Effector CD4-positive, alpha-beta T cell (primary cell): ENCODE results near the gene GPC5.

ENCODE experiments used
- DNase-seq: peaks from one replicate; pipeline ENCODE4 v3.0.0-alpha.2; 2020

The GPC5 gene

GRCh38 chr13:91467236-91467635 is 68.8 kb downstream of the GPC5 start:
- DNase-seq, result no peak

- no peak for DNase-seq
Measured at GRCh38 chr13:91468301-91468700, 69.9 kb downstream of the GPC5 start.

GRCh38 chr13:91470084-91470621 is 71.7 kb downstream of the GPC5 start:
- no peak for DNase-seq

GRCh38 chr13:91470681-91471080 is 72.3 kb downstream of the GPC5 start:
- DNase-seq, result no peak

- DNase-seq, result no peak
Measured at GRCh38 chr13:91482427-91482826, 84.0 kb downstream of the GPC5 start.

GRCh38 chr13:91491980-91492379 is 93.6 kb downstream of the GPC5 start:
- no peak for DNase-seq

- no peak for DNase-seq
Measured at GRCh38 chr13:91493442-91493841, 95.0 kb downstream of the GPC5 start.

GRCh38 chr13:91498298-91498697 is 99.9 kb downstream of the GPC5 start:
- no peak for DNase-seq

- no peak for DNase-seq
Measured at GRCh38 chr13:91504216-91504615, 105.8 kb downstream of the GPC5 start.

- no peak for DNase-seq
Measured at GRCh38 chr13:91506759-91507158, 108.3 kb downstream of the GPC5 start.

- no peak for DNase-seq
Measured at GRCh38 chr13:91510058-91510457, 111.6 kb downstream of the GPC5 start.

GRCh38 chr13:91513790-91514189 is 115.4 kb downstream of the GPC5 start:
- no peak for DNase-seq

- DNase-seq, result no peak
Measured at GRCh38 chr13:91516799-91517198, 118.4 kb downstream of the GPC5 start.

- DNase-seq, result no peak
Measured at GRCh38 chr13:91520952-91521351, 122.5 kb downstream of the GPC5 start.

GRCh38 chr13:91523116-91523515 is 124.7 kb downstream of the GPC5 start:
- DNase-seq, result no peak

GRCh38 chr13:91526543-91527033 is 128.2 kb downstream of the GPC5 start:
- no peak for DNase-seq

GRCh38 chr13:91529739-91530482 is 131.5 kb downstream of the GPC5 start:
- DNase-seq, result no peak

- DNase-seq, result no peak
Measured at GRCh38 chr13:91531646-91532045, 133.2 kb downstream of the GPC5 start.

- no peak for DNase-seq
Measured at GRCh38 chr13:91533354-91533753, 134.9 kb downstream of the GPC5 start.

- no peak for DNase-seq
Measured at GRCh38 chr13:91534996-91535395, 136.6 kb downstream of the GPC5 start.

- no peak for DNase-seq
Measured at GRCh38 chr13:91537376-91537775, 139.0 kb downstream of the GPC5 start.

GRCh38 chr13:91539286-91540157 is 141.1 kb downstream of the GPC5 start:
- DNase-seq, result no peak

GRCh38 chr13:91540158-91540736 is 141.8 kb downstream of the GPC5 start:
- no peak for DNase-seq
